Pancreas (tissue), 10 donors: Measurements from ENCODE around the gene VEGFD. TPM values are rescaled to one million over a fixed set of nuclear protein-coding genes. Genes with fewer than 3 reads are reported as not detected.

Experiments used
- ATAC-seq, 4 donors: fragments of 200-7000 bp; cut with Tn5 transposase; one replicate each; pipeline versions ENCODE4 v1.8.0 to v1.9.1; 2020; ENCODE audit warnings: mild to moderate bottlenecking in 4 of 4, moderate library complexity in 4 of 4
- DNase-seq, 6 donors: peaks; one replicate each; pipeline ENCODE4 v3.0.0-alpha.2; 2020
- FAIRE-seq: peaks from 2 replicates; lab custom pipeline; 2012; peaks lifted over from hg19 to GRCh38; lab: Jason Lieb, UNC
- H3K27ac ChIP-seq, 4 donors: fragments of 200-600 bp; sonication (generic); 1 replicate in 3 of 4; 2 replicates in 1 of 4; pipeline versions ENCODE4 v1.5.0 to v1.8.0; 2020
- H3K27me3 ChIP-seq, 4 donors: fragments of 200-600 bp; one replicate each; pipeline ENCODE4 v1.8.0; 2021
- H3K36me3 ChIP-seq, 3 donors: fragments of 200-600 bp; sonication (generic) in 1 of 3; one replicate each; pipeline versions ENCODE4 v1.5.0 to v1.8.0; 2020 to 2021
- H3K4me1 ChIP-seq, 3 donors: fragments of 200-600 bp; one replicate each; pipeline ENCODE4 v1.8.0; 2021
- H3K4me3 ChIP-seq, 4 donors: fragments of 200-600 bp; sonication (generic) in 2 of 4; one replicate each; pipeline versions ENCODE4 v1.5.0 to v1.8.0; 2020 to 2021
- H3K9me3 ChIP-seq, 4 donors: fragments of 200-600 bp; one replicate each; pipeline ENCODE4 v1.8.0; 2021
- WGBS, 2 donors: extraction: QIAGEN DNeasy Blood & Tissue Kit; methylation state at CpG; one replicate each; pipeline ENCODE4 v1.1.7; 2013; 5-methylcytosine and 5-hydroxymethylcytosine counted together
- intact Hi-C, 3 donors: fragments of 100-400 bp; cut with DNase I; formaldehyde crosslinking; loops; one replicate each; pipeline versions ENCODE4 v1.11.1 to v1.14.2; 2022
- polyA plus RNA-seq, 2 donors: library from polyadenylated mRNA; stranded (reverse); fragments of 200-250 nt; gene quantifications; one replicate each; pipeline ENCODE4 v1.2.3, GENCODE V29; 2013
- total RNA-seq, 6 donors: library from RNA; stranded (reverse); fragmentation: NEBNext Ultra II Directional in 4 of 6; extraction: Animal tissue kit (Norgen Biotek cat#: 25700) in 4 of 6; gene quantifications; one replicate each; pipeline versions ENCODE4 v1.2.1 to v1.2.4, GENCODE V29; 2021 to 2023
- TF ChIP-seq, protein P1 (sequence below), 4 donors: fragments of 200-600 bp; sonication (generic) in 3 of 4; IDR thresholded peaks; one replicate each; pipeline versions ENCODE4 v1.5.0 to v1.8.0; 2021; ENCODE audit warnings: antibody characterized with exemption in 4 of 4
- donor health status: healthy with polysubstance abuse.
- donor health status: DM: no; HTN: no; CAD: no; lungs with moderate emphysema.
- donor health status: DM: no; HTN: no; CAD: no.
- donor health status: control.
- donor health status: control.
- donor health status: Bipolar disorder and iron deficiency.
- donor health status: DM: yes; HTN: yes; CAD: no.
- donor health status: DM: no; HTN: no; CAD: no.
- donor health status: DM: no; HTN: no; CAD: no.
- donor health status: DM: yes; HTN: yes; CAD: no.

Gene VEGFD
- total and polyA plus RNA-seq, 8 donors: 0.19 to 1.3 (median 0.49) TPM; not detected in 1

- FAIRE-seq (no peak), ATAC-seq (no peak), DNase-seq (no peak)
- Histone ChIP-seq H3K4me1 (peaks cover 0 to under 1% (median 0%) of the 10 kb centered on the region in 3 donors), H3K9me3 (no peaks in the 10 kb centered on the region), H3K4me3 (no peak overlapping the region), H3K27ac (no peak overlapping the region), H3K27me3 (no peaks in the 10 kb centered on the region), H3K36me3 (no peaks in the 10 kb centered on the region)
- intact Hi-C loops: no loop called here
- TF ChIP-seq, protein P1, sequence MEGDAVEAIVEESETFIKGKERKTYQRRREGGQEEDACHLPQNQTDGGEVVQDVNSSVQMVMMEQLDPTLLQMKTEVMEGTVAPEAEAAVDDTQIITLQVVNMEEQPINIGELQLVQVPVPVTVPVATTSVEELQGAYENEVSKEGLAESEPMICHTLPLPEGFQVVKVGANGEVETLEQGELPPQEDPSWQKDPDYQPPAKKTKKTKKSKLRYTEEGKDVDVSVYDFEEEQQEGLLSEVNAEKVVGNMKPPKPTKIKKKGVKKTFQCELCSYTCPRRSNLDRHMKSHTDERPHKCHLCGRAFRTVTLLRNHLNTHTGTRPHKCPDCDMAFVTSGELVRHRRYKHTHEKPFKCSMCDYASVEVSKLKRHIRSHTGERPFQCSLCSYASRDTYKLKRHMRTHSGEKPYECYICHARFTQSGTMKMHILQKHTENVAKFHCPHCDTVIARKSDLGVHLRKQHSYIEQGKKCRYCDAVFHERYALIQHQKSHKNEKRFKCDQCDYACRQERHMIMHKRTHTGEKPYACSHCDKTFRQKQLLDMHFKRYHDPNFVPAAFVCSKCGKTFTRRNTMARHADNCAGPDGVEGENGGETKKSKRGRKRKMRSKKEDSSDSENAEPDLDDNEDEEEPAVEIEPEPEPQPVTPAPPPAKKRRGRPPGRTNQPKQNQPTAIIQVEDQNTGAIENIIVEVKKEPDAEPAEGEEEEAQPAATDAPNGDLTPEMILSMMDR (IDR thresholded peaks at IDR 0.05): no peak
- WGBS, 2 donors: 19 to 25% methylated on average over 2 of the region's 2 CpGs
These were observed 55.4 kb downstream of the VEGFD start for GRCh38 chrX:15328821-15329220.

DNA sequence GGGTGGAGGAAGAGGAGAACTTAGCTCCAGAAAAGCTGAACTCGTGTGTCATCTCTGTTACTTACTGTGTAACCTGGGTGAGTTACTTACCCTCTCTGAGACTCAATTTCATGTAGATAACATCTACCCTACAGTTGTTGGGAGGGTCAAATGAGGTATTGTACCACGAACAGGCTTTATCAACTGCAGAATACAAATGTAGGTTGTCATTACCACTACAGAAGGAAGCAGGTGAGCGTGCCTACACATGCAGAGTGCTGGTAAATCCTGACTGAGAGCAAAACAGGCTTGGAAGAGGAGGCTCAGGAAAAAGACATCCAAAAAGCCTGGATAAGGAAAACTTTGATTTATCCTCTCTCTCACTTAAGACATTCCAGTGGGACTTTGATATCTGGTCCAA lies 56.1 kb downstream of the VEGFD start:
- intact Hi-C loops: no loop called here

GRCh38 chrX:15322472-15322871 lies 61.7 kb downstream of the VEGFD start:
- ATAC-seq: no peak
- H3K27me3 ChIP-seq: no peaks in the 10 kb centered on the region
- no peak for FAIRE-seq
- H3K9me3 ChIP-seq: no peaks in the 10 kb centered on the region
- intact Hi-C loops: no loop called here
- H3K4me3 ChIP-seq: no peak overlapping the region
- H3K36me3 ChIP-seq: peaks cover 0 to 8% (median 0%) of the 10 kb centered on the region in 3 donors
- TF ChIP-seq, protein P1 (IDR thresholded peaks at IDR 0.05): no peak
- H3K27ac ChIP-seq: no peak overlapping the region
- no peak for DNase-seq
- H3K4me1 ChIP-seq: no peaks in the 10 kb centered on the region
- 72 to 83% methylated on average over 5 of the region's 5 CpGs for WGBS, 2 donors

More for the DNA sequence above, 56.1 kb downstream of the VEGFD start:
- FAIRE-seq (no peak), DNase-seq (no peak), ATAC-seq (no peak)
- no peaks in the 10 kb centered on the region for H3K4me1 ChIP-seq
- no peaks in the 10 kb centered on the region for H3K36me3 ChIP-seq
- no peaks in the 10 kb centered on the region for H3K27me3 ChIP-seq
- no peak overlapping the region for H3K4me3 ChIP-seq
- TF ChIP-seq, protein P1 (IDR thresholded peaks at IDR 0.05): no peak
- H3K9me3 ChIP-seq: no peaks in the 10 kb centered on the region
- no peak overlapping the region for H3K27ac ChIP-seq
- WGBS, 2 donors: 66 to 79% methylated on average over 3 of the region's 3 CpGs

DNA sequence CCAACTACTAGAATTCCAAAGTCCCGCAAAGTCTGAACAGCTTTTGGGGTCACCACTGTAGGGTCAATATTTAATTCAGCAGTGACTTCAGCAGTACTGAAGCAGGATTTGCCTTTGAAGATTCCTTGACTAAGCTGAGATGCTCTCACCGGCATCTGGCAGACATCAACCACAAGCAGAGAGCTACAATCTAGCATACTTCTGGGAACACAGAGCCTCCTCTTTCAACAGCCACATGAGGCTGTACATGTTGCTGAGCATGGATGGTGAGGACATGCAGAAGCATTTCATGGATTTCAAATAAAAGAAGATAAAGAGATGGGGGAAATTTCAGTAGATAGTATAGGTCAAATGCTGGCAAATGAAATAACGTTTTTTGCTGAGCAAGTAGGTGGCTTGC lies 62.1 kb downstream of the VEGFD start:
- TF ChIP-seq, protein P1 (IDR thresholded peaks at IDR 0.05): no peak
- Histone ChIP-seq H3K27me3 (no peaks in the 10 kb centered on the region), H3K27ac (no peak overlapping the region), H3K4me3 (no peak overlapping the region), H3K36me3 (peaks cover 0 to 8% (median 0%) of the 10 kb centered on the region in 3 donors), H3K4me1 (no peaks in the 10 kb centered on the region), H3K9me3 (no peaks in the 10 kb centered on the region)
- FAIRE-seq: no peak
- intact Hi-C loops: no loop called here
- no peak for DNase-seq
- no peak for ATAC-seq
- WGBS, 2 donors: 79 to 84% methylated on average over 3 of the region's 3 CpGs

DNA sequence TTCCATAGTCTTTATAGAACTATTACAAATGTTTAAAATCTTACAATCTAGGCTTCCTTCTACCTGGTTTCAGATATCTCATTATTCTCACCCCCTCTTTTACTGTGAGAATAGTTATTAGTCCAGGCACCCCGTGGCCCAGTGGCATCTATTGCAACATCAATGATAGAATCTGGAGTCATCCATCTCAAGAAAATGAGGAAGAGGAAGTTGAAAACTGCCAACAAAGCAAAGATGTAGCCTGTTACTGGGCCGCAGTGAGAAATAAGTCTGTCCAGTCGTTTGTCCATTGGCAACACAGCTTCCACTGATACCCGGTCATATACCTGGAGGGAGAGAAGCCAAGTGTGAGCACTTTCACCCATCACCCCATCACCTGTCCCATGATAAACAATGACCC lies 62.8 kb downstream of the VEGFD start:
- H3K9me3 ChIP-seq: no peaks in the 10 kb centered on the region
- DNase-seq: no peak
- no peaks in the 10 kb centered on the region for H3K4me1 ChIP-seq
- TF ChIP-seq, protein P1 (IDR thresholded peaks at IDR 0.05): no peak
- intact Hi-C loops: no loop called here
- H3K4me3 ChIP-seq: no peak overlapping the region
- ATAC-seq: peak in 2 of 4 donors; percentile 46 to 50
- no peaks in the 10 kb centered on the region for H3K27me3 ChIP-seq
- H3K36me3 ChIP-seq: peaks cover 0 to 8% (median 0%) of the 10 kb centered on the region in 3 donors
- WGBS, 2 donors: 52 to 72% methylated on average over 4 of the region's 4 CpGs
- no peak for FAIRE-seq
- no peak overlapping the region for H3K27ac ChIP-seq
